K562 (cell line): Measurements from ENCODE around the gene PGAP3. TPM values are rescaled to one million over a fixed set of nuclear protein-coding genes. Genes with fewer than 3 reads are reported as not detected.

Source experiments
- CCNT2 ChIP-seq: IDR thresholded peaks from 2 replicates; pipeline ENCODE4 v1.6.1; 2011; ENCODE audit warnings: borderline replicate concordance, low read depth, mild to moderate bottlenecking, moderate library complexity, mixed read lengths, low read length; ENCODE audit not compliant: insufficient read length; ENCODE audit errors: extremely low read depth
- COPS2 ChIP-seq: fragments of 450-650 bp; conservative IDR thresholded peaks from 2 replicates; pipeline ENCODE4 v1.6.1; 2016; ENCODE audit warnings: mild to moderate bottlenecking, moderate library complexity
- DDX20 ChIP-seq: fragments of 450-650 bp; IDR thresholded peaks from 2 replicates; pipeline ENCODE4 v1.6.1; 2016; ENCODE audit warnings: missing genetic modification characterization, low read depth, mild to moderate bottlenecking, missing compliant biosample characterization, moderate library complexity
- ELF1 ChIP-seq: fragments of 200-800 bp; sonication (Bioruptor generic); IDR thresholded peaks from 2 replicates; pipeline ENCODE4 v1.6.1; 2016; ENCODE audit warnings: missing genetic modification characterization, missing compliant biosample characterization
- FOXK2 ChIP-seq, 2 experiments: fragments of 450-650 bp; IDR thresholded peaks in 1 of 2; conservative IDR thresholded peaks in 1 of 2; 2 replicates each; pipeline ENCODE4 v1.6.1; 2016; ENCODE audit warnings: low read depth in 2 of 2, mild to moderate bottlenecking in 1 of 2
- FOXM1 ChIP-seq, 2 experiments: fragments of 450-650 bp in 1 of 2; sonication (generic) in 1 of 2; formaldehyde crosslinking in 1 of 2; IDR thresholded peaks; 2 replicates each; pipeline versions ENCODE4 v1.6.1 to v1.9.0; 2017 to 2022; ENCODE audit warnings: low read depth in 2 of 2, mild to moderate bottlenecking in 2 of 2, missing genetic modification reagents in 1 of 2, moderate library complexity in 1 of 2
- KAT7 ChIP-seq: sonication (generic); formaldehyde crosslinking; IDR thresholded peaks from 2 replicates; pipeline ENCODE4 v1.8.0; 2022; ENCODE audit warnings: missing genetic modification reagents, mild to moderate bottlenecking, borderline replicate concordance
- KDM5B ChIP-seq: fragments of 200-600 bp; sonication (generic); IDR thresholded peaks from 2 replicates; pipeline ENCODE4 v1.6.1; 2012; ENCODE audit warnings: low read depth, mild to moderate bottlenecking, moderate library complexity, low read length, control low read depth, inconsistent platforms; ENCODE audit not compliant: insufficient replicate concordance
- POLR2A ChIP-seq: fragments of 450-650 bp; conservative IDR thresholded peaks from 2 replicates; pipeline ENCODE4 v1.6.1; 2016
- SMAD4 ChIP-seq: fragments of 250-450 bp; sonication (Bioruptor Pico); conservative IDR thresholded peaks from 2 replicates; pipeline ENCODE4 v1.8.0; 2021; ENCODE audit warnings: inconsistent platforms, mild to moderate bottlenecking, moderate library complexity
- SUPT5H ChIP-seq: fragments of 450-650 bp; IDR thresholded peaks from 2 replicates; pipeline ENCODE4 v1.6.1; 2016
- TAF1 ChIP-seq: IDR thresholded peaks from 2 replicates; pipeline ENCODE4 v1.6.1; 2011; ENCODE audit warnings: mild to moderate bottlenecking, low read length, moderate library complexity; ENCODE audit not compliant: insufficient read depth, control insufficient read depth, severe bottlenecking; ENCODE audit errors: extremely low read depth
- TBP ChIP-seq: optimal IDR thresholded peaks from 2 replicates; pipeline ENCODE3; 2011; ENCODE audit warnings: low read depth, low read length, improper control_type of control experiment
- USF1 ChIP-seq: sonication (generic); formaldehyde crosslinking; IDR thresholded peaks from 2 replicates; pipeline ENCODE4 v1.9.0; 2022; ENCODE audit warnings: mild to moderate bottlenecking, missing genetic modification reagents
- ZBED1 ChIP-seq: IDR thresholded peaks from 2 replicates; pipeline ENCODE4 v1.6.1; 2014
- ZBTB49 ChIP-seq: sonication (generic); formaldehyde crosslinking; IDR thresholded peaks from 2 replicates; pipeline ENCODE4 v1.8.0; 2022; ENCODE audit warnings: missing genetic modification reagents, mild to moderate bottlenecking, borderline replicate concordance
- ZNF263 ChIP-seq: sonication (generic); formaldehyde crosslinking; IDR thresholded peaks from 2 replicates; pipeline ENCODE4 v1.8.0; 2022; ENCODE audit warnings: mild to moderate bottlenecking, missing genetic modification reagents, borderline replicate concordance
- ZNF311 ChIP-seq: fragments of 250-450 bp; sonication (Bioruptor Pico); IDR thresholded peaks from 2 replicates; pipeline ENCODE4 v1.4.0; 2020; ENCODE audit warnings: mild to moderate bottlenecking, moderate library complexity
- ZNF445 ChIP-seq: fragments of 250-450 bp; sonication (Bioruptor Pico); IDR thresholded peaks from 2 replicates; pipeline ENCODE4 v1.4.0; 2020; ENCODE audit warnings: low read depth, mild to moderate bottlenecking, moderate library complexity
- polyA plus RNA-seq, 8 experiments: library from polyadenylated mRNA; depleted of rRNA in 4 of 8; stranded (reverse) in 5 of 8; unstranded in 3 of 8; fragments of >200 nt; fragmentation: Nextera tagmentation in 2 of 8; fragmentation: Illumina TruSeq in 1 of 8; extraction: Ambion mirVana in 2 of 8; extraction: Trizol in 1 of 8; gene quantifications; 2 replicates each; pipeline versions ENCODE4 v1.2.1 to v1.2.3, GENCODE V29; 2011 to 2014; ENCODE audit warnings: inconsistent platforms in 1 of 8, missing spikeins in 1 of 8
- total RNA-seq, 7 experiments: library from RNA; depleted of rRNA in 6 of 7; stranded (reverse); fragments of >200 nt in 6 of 7; fragmentation: Illumina TruSeq in 2 of 7; extraction: Trizol in 2 of 7; gene quantifications; 2 replicates each; pipeline versions ENCODE4 v1.2.1 to v1.2.3, GENCODE V29; 2011 to 2021; ENCODE audit warnings: low replicate concordance in 1 of 7
- TF ChIP-seq, protein P1 (sequence below), 2 experiments: IDR thresholded peaks; 2 replicates each; pipeline ENCODE4 v1.6.1; 2011; ENCODE audit warnings: borderline replicate concordance in 1 of 2, control low read depth in 1 of 2, low read depth in 1 of 2, low read length in 1 of 2, mild to moderate bottlenecking in 1 of 2, mixed read lengths in 1 of 2, moderate library complexity in 1 of 2; ENCODE audit not compliant: insufficient read depth in 1 of 2, insufficient read length in 1 of 2, poor library complexity in 1 of 2, severe bottlenecking in 1 of 2; ENCODE audit errors: extremely low read depth in 1 of 2

Gene PGAP3
- total and polyA plus RNA-seq, 9 of the 15 experiments (the other 6 are each of a cell fraction or from before 2014, with no cell fraction given), result 0.38 to 9.4 (median 4.5) TPM

- TF ChIP-seq KAT7 (CRISPR knock-in tag), result peak; percentile 38; the same call in 1 of the 2 replicates
- no peak for TF ChIP-seq USF1 (CRISPR knock-in tag)
- TF ChIP-seq KDM5B, result no peak
- no peak for TF ChIP-seq ZNF263 (CRISPR knock-in tag)
- TF ChIP-seq TAF1, result peak; percentile 89
- TF ChIP-seq ELF1 (tag), result peak; percentile 96
- no peak for TF ChIP-seq DDX20
- TF ChIP-seq ZBED1, result 0 out of 2 replicates have a peak, but pooled peaks have one; percentile 43
- TF ChIP-seq POLR2A, result peak; percentile 82
- peak; percentile 59 for TF ChIP-seq SMAD4 (CRISPR knock-in tag)
- TF ChIP-seq FOXK2 (conservative IDR thresholded peaks at IDR 0.05 in 1 of 2, IDR thresholded peaks at IDR 0.05 in 1 of 2; ENCODE audit: low read depth in 2 of 2), result peak; percentile 64 to 72; a peak in 3 of 4 replicates
- TF ChIP-seq, protein P1, sequence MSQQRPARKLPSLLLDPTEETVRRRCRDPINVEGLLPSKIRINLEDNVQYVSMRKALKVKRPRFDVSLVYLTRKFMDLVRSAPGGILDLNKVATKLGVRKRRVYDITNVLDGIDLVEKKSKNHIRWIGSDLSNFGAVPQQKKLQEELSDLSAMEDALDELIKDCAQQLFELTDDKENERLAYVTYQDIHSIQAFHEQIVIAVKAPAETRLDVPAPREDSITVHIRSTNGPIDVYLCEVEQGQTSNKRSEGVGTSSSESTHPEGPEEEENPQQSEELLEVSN (IDR thresholded peaks at IDR 0.05; ENCODE audit: borderline replicate concordance in 1 of 2, extremely low read depth in 1 of 2, insufficient read depth in 1 of 2, insufficient read length in 1 of 2, low read depth in 1 of 2, low read length in 1 of 2, poor library complexity in 1 of 2, severe bottlenecking in 1 of 2), result peak in 1 of 2 experiments; percentile 30
- no peak for TF ChIP-seq FOXM1 (IDR thresholded peaks at IDR 0.05; ENCODE audit: low read depth)
- no peak for TF ChIP-seq FOXM1 (CRISPR knock-in tag; IDR thresholded peaks at IDR 0.05; ENCODE audit: low read depth)
- TF ChIP-seq COPS2, result no peak
- TF ChIP-seq SUPT5H, result peak; percentile 78
- TF ChIP-seq ZBTB49 (CRISPR knock-in tag), result no peak
- TF ChIP-seq TBP, result peak; percentile 56
- TF ChIP-seq ZNF311, result no peak
- no peak for TF ChIP-seq ZNF445 (CRISPR knock-in tag)
- peak; percentile 55 for TF ChIP-seq CCNT2
These were observed at the start of gene PGAP3 (continued) for GRCh38 chr17:39687546-39688474.
